HL-60 (cell line): ENCODE data around the gene CWC25.

Experiments used
- POLR2AphosphoS5 ChIP-seq: IDR thresholded peaks from 2 replicates; pipeline ENCODE4 v1.6.1; 2012; ENCODE audit warnings: low read depth
- TF ChIP-seq, protein P1 (sequence below): IDR thresholded peaks from one replicate; pipeline ENCODE4 v1.5.1; 2011; ENCODE audit warnings: low read length, control low read depth, inconsistent platforms; ENCODE audit not compliant: insufficient read depth
- TF ChIP-seq, protein P2 (sequence below): IDR thresholded peaks from 2 replicates; pipeline ENCODE4 v1.6.1; 2012; ENCODE audit warnings: low read depth; ENCODE audit not compliant: insufficient replicate concordance

DNA sequence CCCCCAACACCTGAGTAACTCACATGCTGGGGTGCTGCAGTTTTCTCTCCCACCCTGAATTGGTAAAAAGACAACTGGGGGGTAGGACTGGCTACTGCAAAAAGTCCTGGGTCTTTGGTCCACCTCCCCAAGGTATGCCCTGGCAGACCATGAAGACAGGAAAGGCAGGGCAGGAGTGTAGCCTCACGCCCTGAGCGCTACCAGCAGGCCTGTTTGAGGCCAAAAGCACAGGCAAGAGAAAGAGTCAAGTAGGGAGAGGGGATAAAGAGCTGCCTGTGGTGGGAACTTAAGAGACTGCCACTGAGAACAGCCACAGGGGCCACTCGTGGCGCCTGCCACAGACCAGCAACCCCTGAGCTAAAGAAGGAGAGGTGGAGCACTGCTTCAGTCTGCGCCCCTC, 58.8 kb downstream of the CWC25 start:
- TF ChIP-seq, protein P1, sequence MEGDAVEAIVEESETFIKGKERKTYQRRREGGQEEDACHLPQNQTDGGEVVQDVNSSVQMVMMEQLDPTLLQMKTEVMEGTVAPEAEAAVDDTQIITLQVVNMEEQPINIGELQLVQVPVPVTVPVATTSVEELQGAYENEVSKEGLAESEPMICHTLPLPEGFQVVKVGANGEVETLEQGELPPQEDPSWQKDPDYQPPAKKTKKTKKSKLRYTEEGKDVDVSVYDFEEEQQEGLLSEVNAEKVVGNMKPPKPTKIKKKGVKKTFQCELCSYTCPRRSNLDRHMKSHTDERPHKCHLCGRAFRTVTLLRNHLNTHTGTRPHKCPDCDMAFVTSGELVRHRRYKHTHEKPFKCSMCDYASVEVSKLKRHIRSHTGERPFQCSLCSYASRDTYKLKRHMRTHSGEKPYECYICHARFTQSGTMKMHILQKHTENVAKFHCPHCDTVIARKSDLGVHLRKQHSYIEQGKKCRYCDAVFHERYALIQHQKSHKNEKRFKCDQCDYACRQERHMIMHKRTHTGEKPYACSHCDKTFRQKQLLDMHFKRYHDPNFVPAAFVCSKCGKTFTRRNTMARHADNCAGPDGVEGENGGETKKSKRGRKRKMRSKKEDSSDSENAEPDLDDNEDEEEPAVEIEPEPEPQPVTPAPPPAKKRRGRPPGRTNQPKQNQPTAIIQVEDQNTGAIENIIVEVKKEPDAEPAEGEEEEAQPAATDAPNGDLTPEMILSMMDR, result no peak
- TF ChIP-seq, protein P2, sequence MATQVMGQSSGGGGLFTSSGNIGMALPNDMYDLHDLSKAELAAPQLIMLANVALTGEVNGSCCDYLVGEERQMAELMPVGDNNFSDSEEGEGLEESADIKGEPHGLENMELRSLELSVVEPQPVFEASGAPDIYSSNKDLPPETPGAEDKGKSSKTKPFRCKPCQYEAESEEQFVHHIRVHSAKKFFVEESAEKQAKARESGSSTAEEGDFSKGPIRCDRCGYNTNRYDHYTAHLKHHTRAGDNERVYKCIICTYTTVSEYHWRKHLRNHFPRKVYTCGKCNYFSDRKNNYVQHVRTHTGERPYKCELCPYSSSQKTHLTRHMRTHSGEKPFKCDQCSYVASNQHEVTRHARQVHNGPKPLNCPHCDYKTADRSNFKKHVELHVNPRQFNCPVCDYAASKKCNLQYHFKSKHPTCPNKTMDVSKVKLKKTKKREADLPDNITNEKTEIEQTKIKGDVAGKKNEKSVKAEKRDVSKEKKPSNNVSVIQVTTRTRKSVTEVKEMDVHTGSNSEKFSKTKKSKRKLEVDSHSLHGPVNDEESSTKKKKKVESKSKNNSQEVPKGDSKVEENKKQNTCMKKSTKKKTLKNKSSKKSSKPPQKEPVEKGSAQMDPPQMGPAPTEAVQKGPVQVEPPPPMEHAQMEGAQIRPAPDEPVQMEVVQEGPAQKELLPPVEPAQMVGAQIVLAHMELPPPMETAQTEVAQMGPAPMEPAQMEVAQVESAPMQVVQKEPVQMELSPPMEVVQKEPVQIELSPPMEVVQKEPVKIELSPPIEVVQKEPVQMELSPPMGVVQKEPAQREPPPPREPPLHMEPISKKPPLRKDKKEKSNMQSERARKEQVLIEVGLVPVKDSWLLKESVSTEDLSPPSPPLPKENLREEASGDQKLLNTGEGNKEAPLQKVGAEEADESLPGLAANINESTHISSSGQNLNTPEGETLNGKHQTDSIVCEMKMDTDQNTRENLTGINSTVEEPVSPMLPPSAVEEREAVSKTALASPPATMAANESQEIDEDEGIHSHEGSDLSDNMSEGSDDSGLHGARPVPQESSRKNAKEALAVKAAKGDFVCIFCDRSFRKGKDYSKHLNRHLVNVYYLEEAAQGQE, result no peak
- TF ChIP-seq POLR2AphosphoS5, result no peak; the same call in 1 of the 2 replicates
